HG03280 (cell line): ENCODE data around the gene TMEM184B.

ENCODE experiments used
- ATAC-seq: cut with Tn5 transposase; IDR thresholded peaks from one replicate; pipeline ENCODE4 v1.9.1; 2021; ENCODE audit warnings: mild to moderate bottlenecking, moderate library complexity; ENCODE audit not compliant: unreplicated experiment

TMEM184B gene

GRCh38 chr22:38282397-38282796 lies 9.6 kb upstream of the TMEM184B start:
- ATAC-seq, result no peak

DNA sequence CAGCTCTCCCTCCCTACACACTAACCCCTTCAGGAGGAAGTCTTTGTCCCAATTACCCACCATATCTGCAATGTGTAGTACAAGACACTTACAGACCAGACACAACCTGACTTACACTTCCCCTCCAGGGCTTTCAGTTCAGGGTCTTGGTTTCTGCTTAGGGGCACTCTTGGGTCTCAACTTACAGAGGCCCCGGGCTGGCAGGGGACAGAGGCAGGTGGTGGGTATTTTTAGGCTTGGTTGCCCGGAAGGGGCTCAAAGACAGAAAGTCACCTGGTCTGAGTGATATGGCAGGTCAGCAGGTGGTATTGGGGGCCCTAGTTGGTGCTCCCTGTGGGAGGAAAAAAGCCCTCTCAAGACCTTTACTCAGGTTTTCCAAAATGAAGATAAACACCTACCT lies 3.4 kb upstream of the TMEM184B start:
- no peak for ATAC-seq

DNA sequence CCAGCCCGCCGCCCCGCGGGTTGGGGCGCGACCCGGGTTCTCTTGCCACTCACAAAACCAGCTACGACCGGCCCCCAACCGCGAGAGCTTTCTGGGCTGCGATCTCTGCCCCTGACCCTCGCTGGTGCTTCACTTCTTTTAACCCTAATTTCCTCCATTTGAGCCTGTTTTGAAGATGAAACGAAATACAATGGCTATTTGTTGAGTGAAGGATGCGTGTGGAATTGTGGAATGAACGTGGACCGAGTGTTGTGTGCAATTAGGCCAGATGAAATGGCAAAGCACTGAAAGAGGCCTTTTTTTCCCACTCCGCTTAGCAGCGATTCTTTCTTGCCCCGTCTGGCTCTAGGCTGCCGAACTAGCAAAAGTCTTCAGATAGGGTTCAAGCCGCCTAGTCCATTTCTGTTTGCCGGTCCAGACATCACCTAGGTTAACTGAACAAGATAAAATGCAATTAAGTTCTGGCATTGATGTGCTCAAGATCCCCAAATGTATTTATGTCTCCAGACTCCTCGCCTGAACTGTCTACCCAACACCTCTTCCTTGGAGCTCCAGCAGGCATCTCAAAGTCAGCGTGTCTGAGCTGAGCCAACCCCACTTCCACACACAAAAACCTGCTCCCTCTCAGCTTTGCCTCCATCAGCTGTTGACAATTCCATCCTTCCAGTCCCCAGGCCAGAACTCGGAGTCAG lies 471 bp upstream of the TMEM184B start:
- ATAC-seq, result no peak

DNA sequence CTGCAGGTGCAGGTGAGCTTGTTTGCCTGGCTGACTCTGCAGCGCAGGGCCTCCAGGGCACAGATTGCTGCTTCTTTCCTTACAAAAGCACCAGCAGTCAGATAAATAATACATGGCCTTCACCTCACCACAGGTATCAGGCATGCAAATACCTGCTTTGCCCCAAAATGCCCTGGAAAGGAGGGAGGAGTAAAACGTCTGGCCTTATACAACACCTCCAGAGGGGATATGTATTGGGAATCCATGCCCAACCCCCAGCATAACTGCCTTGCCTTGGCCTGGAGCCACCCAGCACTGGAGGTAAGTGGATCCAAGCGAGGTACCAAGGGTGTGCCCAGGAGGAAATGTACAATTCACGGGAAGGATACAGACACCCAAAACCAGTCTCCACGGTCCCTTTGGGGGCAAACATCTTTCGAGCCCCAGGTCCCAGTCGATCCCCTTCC lies 860 bp downstream of the TMEM184B start:
- no peak for ATAC-seq

- no peak for ATAC-seq
These were observed 1.7 kb downstream of the TMEM184B start for GRCh38 chr22:38271101-38271500.

DNA sequence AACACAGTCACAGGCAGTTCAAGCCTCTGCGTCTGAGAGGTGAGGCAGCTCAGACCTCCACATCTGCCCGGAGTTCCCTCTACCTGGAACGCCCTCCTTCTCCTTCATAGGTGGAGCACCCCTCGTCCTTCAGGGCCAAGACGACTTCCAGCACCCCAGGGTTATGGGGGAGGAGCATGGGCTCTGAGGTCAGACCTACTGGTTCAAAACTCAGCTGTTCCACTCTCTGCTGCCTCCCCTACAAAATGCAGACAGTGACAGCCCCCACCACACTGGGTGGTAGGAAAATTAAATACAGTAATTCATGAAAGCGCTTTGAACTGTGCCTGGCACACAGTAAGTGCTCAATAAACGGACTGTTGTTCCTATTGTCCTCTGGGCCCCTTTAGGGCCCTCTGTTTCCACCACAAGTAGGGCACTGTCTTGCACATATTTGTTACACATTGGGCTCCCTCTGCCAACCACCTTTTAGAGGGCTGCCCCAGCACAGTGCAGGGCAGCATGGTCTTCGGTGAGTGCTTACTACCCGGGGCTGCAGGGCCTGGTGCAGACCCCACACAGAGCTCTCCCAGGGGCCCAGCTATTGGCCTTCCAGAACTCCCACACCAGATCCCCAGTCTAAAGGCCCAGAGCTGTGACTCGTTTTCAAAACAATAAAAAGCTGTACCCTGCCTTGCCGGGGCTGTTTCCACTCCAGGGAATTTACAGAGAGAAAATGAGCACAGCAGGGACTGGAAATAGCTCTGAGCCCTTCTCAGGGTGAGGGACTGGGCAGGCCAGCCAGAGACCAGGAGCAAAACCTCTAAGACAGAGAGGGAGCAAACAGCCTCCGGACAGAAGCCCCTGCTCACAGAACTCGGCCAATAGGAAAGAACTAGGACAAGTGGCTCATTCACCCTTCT lies 2.5 kb downstream of the TMEM184B start:
- no peak for ATAC-seq

DNA sequence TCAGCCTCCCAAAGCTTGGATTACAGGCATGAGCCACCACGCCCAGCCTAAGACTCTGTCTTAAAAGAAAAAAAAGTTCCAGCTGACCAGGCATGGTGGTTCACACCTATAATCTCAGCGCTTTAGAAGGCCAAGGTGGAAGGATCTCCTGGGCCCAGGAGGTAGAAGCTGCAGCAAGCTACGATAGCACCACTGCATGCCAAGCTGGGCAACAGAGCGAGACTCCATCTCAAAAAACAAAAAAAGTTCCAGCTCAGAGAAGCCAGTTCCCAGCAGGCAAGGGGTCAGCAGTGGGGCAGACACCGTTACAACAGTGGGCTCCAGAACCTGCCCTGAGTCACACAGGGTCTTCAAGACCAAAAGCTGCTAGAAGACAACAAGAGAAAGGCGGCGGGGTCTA lies 3.3 kb downstream of the TMEM184B start:
- ATAC-seq, result no peak

DNA sequence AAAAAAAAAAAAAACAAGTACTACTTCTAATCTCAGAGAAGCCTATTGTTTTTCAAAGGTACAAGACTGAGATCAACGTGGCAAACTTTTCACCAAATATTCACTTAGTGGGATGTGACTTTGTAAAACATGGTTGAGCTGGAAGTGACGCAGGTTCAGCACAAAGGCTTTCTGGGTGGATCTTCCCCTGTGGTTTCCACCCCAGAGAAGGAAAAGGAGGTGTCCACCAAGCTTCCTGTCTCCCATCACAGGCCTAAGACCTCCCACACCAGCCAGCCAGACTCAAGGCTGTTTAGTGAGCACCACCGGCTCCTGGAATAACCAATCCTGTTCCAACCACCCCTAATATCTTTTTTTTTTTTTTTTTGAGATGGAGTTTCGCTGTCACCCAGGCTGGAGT lies 5.7 kb downstream of the TMEM184B start:
- no peak for ATAC-seq

DNA sequence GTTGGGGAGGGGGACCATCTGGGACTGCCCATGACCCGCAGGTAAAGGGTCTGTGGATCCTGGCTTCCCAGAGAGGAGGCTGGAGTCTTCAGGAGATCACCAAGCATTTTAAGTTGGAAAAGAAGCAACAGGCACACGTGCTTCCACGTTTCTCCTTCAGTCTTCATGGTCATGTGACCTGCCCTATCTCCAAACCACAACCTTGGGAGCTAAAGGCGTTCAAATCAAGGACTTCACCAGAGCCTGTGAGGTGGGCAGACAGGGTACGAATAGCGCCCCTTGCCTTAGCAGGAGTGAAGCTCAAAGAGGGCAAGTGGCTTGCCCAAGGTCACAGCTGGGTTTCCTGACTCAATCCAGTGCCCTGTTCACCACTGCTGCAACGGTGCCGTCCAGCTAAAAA lies 6.7 kb downstream of the TMEM184B start:
- ATAC-seq, result no peak

DNA sequence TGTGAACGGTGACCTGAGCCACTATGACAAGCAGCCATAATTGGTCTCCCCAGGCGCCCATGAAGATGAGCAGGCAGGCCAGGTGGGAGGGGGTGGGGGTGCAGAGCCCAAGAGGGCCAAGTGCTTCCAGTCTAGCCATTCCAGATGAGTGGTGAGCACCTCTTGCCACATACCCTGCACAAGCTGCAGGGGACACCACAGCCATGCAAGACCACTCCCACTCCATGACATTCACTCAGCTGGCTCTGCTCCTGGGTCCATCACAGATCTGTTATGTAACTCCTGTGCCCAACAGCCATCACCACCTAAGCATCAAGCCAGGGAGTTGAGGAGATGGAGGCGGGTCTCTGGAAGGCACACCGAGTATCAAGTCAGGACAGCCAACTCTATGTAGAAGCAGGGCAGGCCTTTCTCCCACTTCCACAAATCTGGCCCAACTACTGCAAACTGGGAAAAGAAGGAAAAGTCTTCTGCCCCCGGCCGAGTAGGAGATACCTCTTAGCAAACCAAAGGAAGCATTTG lies 8.4 kb downstream of the TMEM184B start:
- no peak for ATAC-seq

GRCh38 chr22:38262051-38262795 lies 10.6 kb downstream of the TMEM184B start:
- ATAC-seq, result no peak

DNA sequence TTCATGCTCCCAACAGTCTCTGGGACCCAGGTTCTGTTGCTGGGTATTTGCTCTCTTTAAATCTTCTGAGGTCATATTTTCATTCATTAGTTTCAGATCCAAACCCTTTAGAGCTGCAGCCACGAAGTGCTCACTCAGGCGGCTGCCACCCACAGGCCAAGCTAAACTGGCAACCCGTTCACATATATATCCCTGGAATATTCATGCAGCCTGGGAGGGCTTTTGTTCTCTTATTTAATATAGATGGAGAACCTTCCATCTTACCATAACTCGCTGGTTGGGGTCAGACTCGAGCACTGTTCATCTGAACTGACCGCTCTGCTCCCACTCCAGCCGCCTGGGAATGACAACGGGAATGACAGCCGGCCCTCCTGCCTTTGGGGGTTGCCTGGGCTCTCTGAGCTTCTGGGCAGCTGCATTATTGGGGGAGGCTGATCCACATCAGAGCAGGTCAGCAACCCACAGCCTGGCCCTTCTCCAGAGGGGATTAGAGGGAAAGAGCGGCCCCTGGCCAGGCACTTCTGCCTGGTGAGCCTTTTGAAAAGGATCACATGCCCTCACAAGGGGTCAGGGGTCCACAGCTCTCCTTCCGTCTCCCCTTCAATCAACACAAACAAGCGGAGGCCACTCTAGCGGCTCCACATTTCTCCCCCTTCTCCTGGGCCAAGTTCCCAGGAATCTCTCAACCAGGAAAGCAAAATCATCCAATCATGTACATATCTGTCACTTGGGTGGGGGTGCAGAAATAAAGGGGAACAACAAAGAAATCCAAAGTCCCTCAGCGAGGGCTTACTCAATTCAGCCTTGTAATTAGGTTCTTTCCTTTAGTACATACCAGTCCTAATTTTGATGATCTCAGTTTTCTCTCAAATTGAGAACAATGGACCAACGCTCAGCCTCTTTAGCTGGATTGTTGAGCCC lies 11.8 kb downstream of the TMEM184B start:
- ATAC-seq, result peak; percentile 19

DNA sequence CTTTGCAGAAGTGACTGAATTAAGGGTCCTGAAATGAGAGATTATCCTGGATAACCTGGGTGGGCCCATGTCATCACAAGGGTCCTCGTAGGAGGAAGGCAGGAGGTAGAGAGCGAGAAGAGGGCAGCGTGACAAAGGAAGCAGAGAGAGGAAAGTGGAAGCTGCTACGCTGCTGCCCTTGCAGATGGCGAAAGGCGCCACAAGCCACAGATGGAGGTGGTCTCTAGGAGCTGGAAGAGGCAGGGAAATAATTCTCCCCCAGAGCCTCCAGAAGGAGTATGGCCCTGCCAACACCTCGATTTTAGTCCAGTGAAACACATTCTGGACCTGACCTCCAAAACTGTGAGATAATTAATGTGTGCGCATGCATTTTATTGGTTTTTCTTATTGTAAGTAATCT lies 13.4 kb downstream of the TMEM184B start:
- ATAC-seq, result no peak

- no peak for ATAC-seq
These were observed 13.9 kb downstream of the TMEM184B start for GRCh38 chr22:38258895-38259294.

DNA sequence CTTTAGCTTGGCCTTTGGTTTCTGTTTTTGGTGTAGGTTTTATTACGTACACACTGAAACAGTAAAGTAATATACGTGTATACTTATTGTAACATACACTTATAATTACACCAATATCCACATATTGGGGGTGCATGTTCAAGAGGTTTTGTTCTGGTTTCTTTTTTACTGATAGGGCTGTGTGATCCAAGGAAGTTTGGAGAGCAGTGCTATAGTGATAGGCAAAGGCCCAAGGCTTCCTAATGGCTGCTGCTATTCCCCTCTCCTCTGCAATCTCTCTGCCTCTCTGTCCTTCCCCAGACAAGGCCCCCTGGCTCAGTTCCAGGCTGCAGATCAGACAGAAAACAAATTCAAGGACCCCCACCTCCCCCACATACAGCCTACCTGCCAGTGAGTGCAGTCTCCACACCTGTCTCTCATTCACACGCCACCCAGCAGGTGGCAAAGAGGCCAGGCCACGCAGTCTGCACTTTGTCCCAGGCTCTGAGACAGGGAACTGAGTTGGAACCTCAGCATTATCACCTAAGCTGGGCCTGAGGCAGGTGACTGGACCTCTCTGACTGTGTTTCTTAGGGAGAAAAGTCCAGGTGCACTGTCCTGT lies 15.1 kb downstream of the TMEM184B start:
- no peak for ATAC-seq

DNA sequence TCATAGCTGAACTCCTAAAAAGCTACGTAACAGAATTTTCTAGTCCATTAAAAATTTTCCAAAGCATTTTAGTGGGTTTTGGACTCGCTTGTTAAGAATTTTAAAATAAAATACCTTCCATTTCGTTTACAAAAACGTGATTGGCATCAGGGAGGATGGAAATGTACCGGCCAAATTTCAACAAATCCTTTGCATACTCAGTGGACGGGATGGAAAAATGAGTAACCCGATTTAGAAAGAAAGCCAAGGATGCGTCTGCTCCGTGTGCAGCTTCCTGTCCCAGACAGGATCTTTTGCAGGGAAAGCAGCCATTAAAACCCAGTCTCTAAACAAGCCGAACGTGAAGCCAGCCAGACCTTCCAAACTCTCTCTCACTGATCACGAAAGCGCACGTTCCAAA lies 15.6 kb downstream of the TMEM184B start:
- ATAC-seq, result no peak

DNA sequence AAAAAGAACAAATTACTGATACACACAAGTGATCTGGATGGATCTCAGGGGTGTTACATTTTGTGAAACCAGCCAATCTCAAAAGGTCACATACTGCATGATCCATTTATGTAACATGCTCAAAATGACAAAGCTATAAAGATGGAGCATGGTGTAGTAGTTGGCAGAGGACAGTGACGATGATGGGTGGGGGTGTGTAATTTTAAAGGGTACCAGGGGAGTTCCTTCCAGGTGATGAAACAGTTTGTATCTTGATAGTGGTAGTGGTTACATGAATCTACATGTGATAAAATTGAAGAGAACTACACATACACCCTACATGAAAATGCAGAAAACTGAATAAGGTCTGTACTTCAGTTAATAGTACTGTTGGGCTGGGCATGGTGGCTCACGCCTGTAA lies 17.1 kb downstream of the TMEM184B start:
- no peak for ATAC-seq

- ATAC-seq, result no peak
These were observed 21.5 kb downstream of the TMEM184B start for GRCh38 chr22:38251341-38251692.

- no peak for ATAC-seq
These were observed 22.0 kb downstream of the TMEM184B start for GRCh38 chr22:38250643-38251340.
